Colonic mucosa (tissue), 4 donors: ENCODE data around the gene SIVA1. TPM values are rescaled to one million over a fixed set of nuclear protein-coding genes. Genes with fewer than 3 reads are reported as not detected.
A peak's percentile ranks its signal among the peaks of the same experiment; 100 is the strongest.

Source experiments
- DNase-seq: peaks from one replicate; pipeline ENCODE4 v3.0.0-alpha.2; 2020
- H3K27ac ChIP-seq: fragments of 200-600 bp; one replicate; pipeline ENCODE4 v1.8.0; 2021
- H3K27me3 ChIP-seq: fragments of 200-600 bp; one replicate; pipeline ENCODE4 v1.8.0; 2021
- H3K36me3 ChIP-seq: fragments of 200-600 bp; one replicate; pipeline ENCODE4 v1.8.0; 2021
- H3K4me1 ChIP-seq: fragments of 200-600 bp; one replicate; pipeline ENCODE4 v1.8.0; 2021; ENCODE audit warnings: mild to moderate bottlenecking
- H3K4me3 ChIP-seq: fragments of 200-600 bp; one replicate; pipeline ENCODE4 v1.8.0; 2021
- H3K9ac ChIP-seq, 2 donors: one replicate each; pipeline ENCODE4 v1.7.0; 2013; ENCODE audit warnings: control low read depth in 2 of 2, low read depth in 2 of 2, low read length in 2 of 2
- H3K9me3 ChIP-seq: fragments of 200-600 bp; one replicate; pipeline ENCODE4 v1.8.0; 2021
- CTCF ChIP-seq: fragments of 200-600 bp; IDR thresholded peaks from one replicate; pipeline ENCODE4 v1.8.0; 2022; ENCODE audit warnings: antibody characterized with exemption, mild to moderate bottlenecking
- intact Hi-C: fragments of 100-400 bp; cut with DNase I; formaldehyde crosslinking; loops from one replicate; pipeline ENCODE4 v1.14.1; 2022
- total RNA-seq, 2 donors: library from RNA; stranded (reverse); fragmentation: NEBNext Ultra II Directional in 1 of 2; extraction: Animal tissue kit (Norgen Biotek cat#: 25700) in 1 of 2; gene quantifications; one replicate each; pipeline ENCODE4 v1.2.1, GENCODE V29; 2021
- donor health status: healthy.
- donor health status: DM: no; HTN: no; CAD: no.
- donor health status: DM: no; HTN: no; CAD: no.

The SIVA1 gene
- total RNA-seq, 2 donors from 2014 or later, result 58.8 to 153 TPM

- no peak overlapping the region for H3K27ac ChIP-seq
- no peak overlapping the region for H3K4me3 ChIP-seq
- no peak for DNase-seq
- no peaks in the 10 kb centered on the region for H3K27me3 ChIP-seq
- intact Hi-C loops, result no loop called here
- H3K4me1 ChIP-seq, result peaks cover 6% of the 10 kb centered on the region
- H3K9ac ChIP-seq, result no peak overlapping the region
- no peak for TF ChIP-seq CTCF
- H3K36me3 ChIP-seq, result no peaks in the 10 kb centered on the region
- H3K9me3 ChIP-seq, result no peaks in the 10 kb centered on the region
These were observed 18.8 kb upstream of the SIVA1 start for GRCh38 chr14:104734051-104734587.

DNA sequence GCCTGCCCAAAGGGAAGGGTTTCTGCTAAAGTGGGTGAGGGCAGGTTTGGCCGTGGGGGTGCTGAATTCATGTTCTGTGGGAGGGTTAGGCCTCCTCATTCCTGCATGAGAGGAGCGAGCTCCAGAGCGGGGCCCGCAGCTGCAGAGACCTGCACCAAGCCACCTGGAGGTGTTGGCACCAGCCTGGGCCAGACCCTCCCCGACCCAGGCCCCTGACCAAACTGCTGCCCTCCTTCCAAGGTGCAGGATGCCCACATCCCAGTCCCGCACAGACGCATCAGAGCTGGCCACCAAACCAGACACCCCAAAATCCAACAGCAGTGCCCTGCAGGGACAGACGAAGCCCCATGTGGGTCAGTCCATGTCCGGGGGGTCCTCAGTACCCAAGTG is 18.4 kb upstream of the SIVA1 start:
- no peak overlapping the region for H3K4me3 ChIP-seq
- no peak overlapping the region for H3K27ac ChIP-seq
- peaks cover 6% of the 10 kb centered on the region for H3K4me1 ChIP-seq
- H3K9me3 ChIP-seq, result no peaks in the 10 kb centered on the region
- H3K36me3 ChIP-seq, result no peaks in the 10 kb centered on the region
- H3K9ac ChIP-seq, result no peak overlapping the region
- no peak for TF ChIP-seq CTCF
- no peaks in the 10 kb centered on the region for H3K27me3 ChIP-seq
- intact Hi-C loops, result no loop called here
- DNase-seq, result no peak

DNA sequence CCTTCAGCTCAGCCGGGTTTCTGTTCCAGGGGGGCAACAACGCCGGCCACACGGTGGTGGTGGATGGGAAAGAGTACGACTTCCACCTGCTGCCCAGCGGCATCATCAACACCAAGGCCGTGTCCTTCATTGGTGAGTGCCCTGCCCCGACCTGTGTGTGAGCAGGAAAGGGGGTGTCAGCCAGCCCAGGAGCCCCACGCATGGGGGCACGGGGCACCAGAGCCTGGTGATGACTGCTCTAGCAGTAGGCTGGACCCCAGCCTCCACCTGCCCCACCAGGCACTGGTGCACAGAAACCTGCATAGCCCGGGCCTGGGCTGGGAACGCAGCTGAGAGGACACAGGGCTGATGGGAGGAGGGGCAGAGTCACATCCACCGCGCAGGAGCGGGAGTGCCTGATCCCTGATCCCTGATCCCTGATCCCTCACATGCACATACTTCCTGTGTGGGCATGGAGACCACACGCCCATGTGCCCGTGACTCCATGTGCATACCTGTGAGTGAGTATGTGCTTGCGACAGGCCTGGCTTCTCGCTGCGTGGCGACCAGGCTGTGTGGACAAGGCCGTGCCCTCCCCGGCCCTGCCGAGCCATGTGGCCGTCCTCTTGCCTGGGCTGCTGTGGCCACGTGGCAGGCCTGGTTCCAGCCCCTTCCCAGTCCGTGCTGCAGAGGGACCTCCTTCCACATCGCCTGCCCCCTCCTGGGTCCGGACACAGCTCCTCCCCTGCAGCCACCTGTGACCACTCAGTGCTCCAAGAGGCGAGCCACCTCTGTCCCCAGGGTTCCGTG is 17.8 kb upstream of the SIVA1 start:
- Histone ChIP-seq H3K27me3 (no peaks in the 10 kb centered on the region), H3K9me3 (no peaks in the 10 kb centered on the region), H3K4me3 (no peak overlapping the region), H3K27ac (no peak overlapping the region), H3K4me1 (peaks cover 6% of the 10 kb centered on the region), H3K9ac (no peak overlapping the region), H3K36me3 (no peaks in the 10 kb centered on the region)
- no peak for DNase-seq
- intact Hi-C loops, result no loop called here
- no peak for TF ChIP-seq CTCF

DNA sequence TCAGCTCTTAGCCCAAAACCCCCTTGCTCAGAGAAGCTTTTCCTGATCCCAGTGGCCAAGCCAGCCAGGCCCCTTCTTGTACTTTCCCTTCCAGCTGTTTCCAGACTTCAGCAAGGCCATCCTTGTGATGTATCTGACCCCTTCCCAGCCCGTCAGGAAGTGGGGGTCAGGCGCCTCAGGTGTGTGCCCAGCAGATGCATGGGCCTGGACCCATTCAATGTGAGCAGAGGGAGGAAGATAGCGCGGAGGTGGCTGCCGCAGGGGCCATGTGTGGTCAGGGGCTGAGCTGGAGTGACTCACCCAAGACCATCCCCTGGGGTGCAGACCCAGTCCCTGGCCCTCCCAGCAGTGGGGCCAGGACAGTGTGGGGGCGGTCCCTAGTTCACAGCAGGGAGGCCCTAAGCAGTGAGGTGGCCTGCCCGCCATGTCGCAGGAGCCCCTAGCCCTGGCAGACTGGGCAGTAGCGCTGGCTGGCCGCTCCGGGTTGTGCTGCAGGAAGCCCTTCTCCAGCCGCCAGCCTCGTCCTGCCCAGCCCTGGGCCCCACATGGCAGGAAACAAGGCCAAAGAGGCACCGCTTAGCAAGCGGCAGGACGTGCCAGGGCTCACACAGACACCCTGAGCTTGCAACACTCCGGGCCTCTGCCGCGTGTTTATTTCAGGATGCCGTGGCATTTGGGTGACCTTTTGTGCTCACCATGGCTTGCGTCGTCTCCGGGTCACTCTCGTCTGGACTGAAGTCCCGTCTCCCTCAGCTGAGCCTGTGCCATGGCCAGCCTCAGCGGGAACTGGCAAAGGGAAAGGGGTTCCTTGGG is 16.9 kb upstream of the SIVA1 start:
- Histone ChIP-seq H3K4me3 (no peak overlapping the region), H3K9ac (peak overlapping the region in 1 of 2 donors; percentile 13), H3K4me1 (peaks cover 6% of the 10 kb centered on the region)

More for the DNA sequence above, 16.9 kb upstream of the SIVA1 start:
- intact Hi-C loops, result no loop called here
- TF ChIP-seq CTCF, result no peak
- H3K36me3 ChIP-seq, result no peaks in the 10 kb centered on the region
- DNase-seq, result peak; percentile 42
- H3K9me3 ChIP-seq, result no peaks in the 10 kb centered on the region
- H3K27ac ChIP-seq, result peak overlapping the region; percentile 17
- H3K27me3 ChIP-seq, result no peaks in the 10 kb centered on the region
